ES-I3 (cell line): Measurements from ENCODE around the gene TMEM38B.
A peak's percentile ranks its signal among the peaks of the same experiment; 100 is the strongest.
"Not testable (repeated sequence)": the region's sequence is repeated elsewhere in the genome, so short reads cannot be mapped to it uniquely, and the experiment has no call there.

Experiments used
- H3K36me3 ChIP-seq: 2 replicates; pipeline ENCODE4 v1.6.1; 2013; ENCODE audit warnings: mild to moderate bottlenecking, low read length, control low read depth, moderate library complexity; ENCODE audit not compliant: insufficient read depth
- H3K4me1 ChIP-seq: 2 replicates; pipeline ENCODE4 v1.6.1; 2013; ENCODE audit warnings: mild to moderate bottlenecking, control low read depth, low read length; ENCODE audit not compliant: insufficient read depth
- H3K9ac ChIP-seq: 2 replicates; pipeline ENCODE4 v1.6.1; 2013; ENCODE audit warnings: low read depth, mild to moderate bottlenecking, low read length, moderate library complexity
- H3K9me3 ChIP-seq: 2 replicates; pipeline ENCODE4 v1.6.1; 2013; ENCODE audit warnings: mild to moderate bottlenecking, low read length, moderate library complexity; ENCODE audit not compliant: control insufficient read depth, insufficient read depth

The TMEM38B gene

DNA sequence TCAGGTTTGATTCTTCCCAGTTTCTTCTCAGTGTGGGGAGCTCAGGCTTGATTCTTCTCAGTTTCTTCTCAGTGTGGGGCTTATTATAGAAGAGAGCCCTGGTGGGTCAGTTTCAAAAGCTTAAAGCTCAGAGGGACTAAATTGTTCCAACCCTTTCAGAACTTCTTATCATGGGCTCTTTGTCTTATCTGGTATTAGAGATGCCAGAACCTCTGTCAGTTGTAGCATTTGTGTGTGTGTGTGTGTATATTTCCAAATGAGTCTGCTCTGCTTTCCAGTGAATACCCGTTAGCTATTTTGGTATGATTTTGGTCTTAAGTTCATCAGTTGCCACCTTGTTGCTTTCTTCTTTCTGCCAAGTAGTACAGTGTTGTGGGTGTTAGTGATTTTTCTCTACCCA is 21.8 kb downstream of the TMEM38B start:
- Histone ChIP-seq H3K9ac (no peak overlapping the region), H3K9me3 (no peaks in the 10 kb centered on the region), H3K4me1 (no peaks in the 10 kb centered on the region), H3K36me3 (no peaks in the 10 kb centered on the region)

DNA sequence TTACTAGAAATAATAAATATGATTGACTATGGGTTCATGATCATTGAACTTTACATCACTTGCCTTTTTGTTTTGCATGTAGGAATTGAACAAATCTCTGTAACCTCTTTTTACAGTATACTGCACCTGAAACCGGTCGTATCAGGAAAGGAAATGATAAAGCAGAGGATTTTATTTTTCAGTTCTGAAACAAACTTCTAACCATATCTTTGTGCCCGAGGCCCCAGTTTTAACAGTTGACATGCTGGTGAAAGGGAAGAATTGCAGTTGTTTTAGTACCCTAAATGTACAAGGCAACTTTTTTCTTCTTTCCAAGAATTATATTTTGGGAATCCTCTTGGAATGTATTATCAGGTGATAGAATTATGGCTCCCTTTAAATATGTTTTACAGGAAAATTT is 27.8 kb downstream of the TMEM38B start:
- Histone ChIP-seq H3K4me1 (no peaks in the 10 kb centered on the region), H3K9ac (no peak overlapping the region), H3K9me3 (no peaks in the 10 kb centered on the region), H3K36me3 (no peaks in the 10 kb centered on the region)

DNA sequence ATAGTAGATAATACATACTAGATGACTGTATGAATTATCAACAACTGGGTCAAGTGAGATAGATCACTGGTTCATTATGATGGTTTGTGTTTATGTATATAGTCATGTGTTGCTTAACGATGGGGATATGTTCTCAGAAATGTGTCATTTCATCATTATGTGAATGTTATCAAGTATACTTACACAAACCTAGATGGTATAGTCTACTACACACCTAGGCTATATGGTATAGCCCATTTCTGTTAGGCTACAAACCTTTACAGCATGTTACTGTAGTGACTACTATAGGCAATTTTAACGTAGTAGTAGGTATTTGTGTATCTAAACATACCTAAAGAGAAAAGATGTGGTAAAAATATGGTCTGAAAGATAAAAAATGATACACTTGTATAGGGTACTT is 31.0 kb downstream of the TMEM38B start:
- no peak overlapping the region for H3K9ac ChIP-seq
- no peaks in the 10 kb centered on the region for H3K4me1 ChIP-seq
- no peaks in the 10 kb centered on the region for H3K36me3 ChIP-seq
- no peaks in the 10 kb centered on the region for H3K9me3 ChIP-seq

DNA sequence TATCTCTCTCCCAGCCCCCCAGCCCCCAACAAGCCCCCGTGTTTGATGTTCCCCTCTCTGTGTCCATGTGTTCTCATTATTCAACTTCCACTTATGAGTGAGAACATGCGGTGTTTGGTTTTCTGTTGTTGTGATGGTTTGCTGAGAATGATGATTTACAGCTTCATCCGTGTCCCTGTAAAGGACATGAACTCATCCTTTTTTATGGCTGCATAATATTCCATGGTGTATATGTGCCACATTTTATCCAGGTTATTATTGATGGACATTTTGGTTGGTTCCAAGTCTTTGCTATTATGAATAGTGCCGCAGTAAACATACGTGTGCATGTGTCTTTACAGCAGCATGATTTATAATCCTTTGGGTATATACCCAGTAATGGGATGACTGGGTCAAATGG is 33.9 kb downstream of the TMEM38B start:
- not testable (repeated sequence) for H3K9me3 ChIP-seq, H3K4me1 ChIP-seq, H3K36me3 ChIP-seq, H3K9ac ChIP-seq

GRCh38 chr9:105731420-105731819 is 37.1 kb downstream of the TMEM38B start:
- peaks cover 14% of the 10 kb centered on the region; the same call in 1 of the 2 replicates for H3K9me3 ChIP-seq
- not testable (repeated sequence) for H3K4me1 ChIP-seq, H3K9ac ChIP-seq, H3K36me3 ChIP-seq

GRCh38 chr9:105735366-105735765 is 41.0 kb downstream of the TMEM38B start:
- Histone ChIP-seq H3K36me3 (no peaks in the 10 kb centered on the region), H3K4me1 (no peaks in the 10 kb centered on the region), H3K9me3 (peaks cover 14% of the 10 kb centered on the region; the same call in 1 of the 2 replicates), H3K9ac (no peak overlapping the region)

GRCh38 chr9:105737205-105737604 is 42.9 kb downstream of the TMEM38B start:
- no peak overlapping the region for H3K9ac ChIP-seq
- no peaks in the 10 kb centered on the region for H3K4me1 ChIP-seq
- peaks cover 14% of the 10 kb centered on the region; the same call in 1 of the 2 replicates for H3K9me3 ChIP-seq
- H3K36me3 ChIP-seq: no peaks in the 10 kb centered on the region

- Histone ChIP-seq H3K4me1 (no peaks in the 10 kb centered on the region), H3K9ac (no peak overlapping the region), H3K36me3 (no peaks in the 10 kb centered on the region), H3K9me3 (no peaks in the 10 kb centered on the region)
Measured at GRCh38 chr9:105742088-105742487, 47.7 kb downstream of the TMEM38B start.

- H3K4me1 ChIP-seq, H3K9me3 ChIP-seq, H3K36me3 ChIP-seq, H3K9ac ChIP-seq: not testable (repeated sequence)
Measured at GRCh38 chr9:105747325-105747724, 53.0 kb downstream of the TMEM38B start.

- Histone ChIP-seq H3K9me3 (no peaks in the 10 kb centered on the region; the same call in 1 of the 2 replicates), H3K36me3 (no peaks in the 10 kb centered on the region), H3K4me1 (no peaks in the 10 kb centered on the region), H3K9ac (no peak overlapping the region)
Measured at GRCh38 chr9:105751761-105752160, 57.4 kb downstream of the TMEM38B start.

- Histone ChIP-seq H3K9ac (no peak overlapping the region), H3K9me3 (no peaks in the 10 kb centered on the region; the same call in 1 of the 2 replicates), H3K4me1 (no peaks in the 10 kb centered on the region), H3K36me3 (no peaks in the 10 kb centered on the region)
Measured at GRCh38 chr9:105757496-105758251, 63.3 kb downstream of the TMEM38B start.

DNA sequence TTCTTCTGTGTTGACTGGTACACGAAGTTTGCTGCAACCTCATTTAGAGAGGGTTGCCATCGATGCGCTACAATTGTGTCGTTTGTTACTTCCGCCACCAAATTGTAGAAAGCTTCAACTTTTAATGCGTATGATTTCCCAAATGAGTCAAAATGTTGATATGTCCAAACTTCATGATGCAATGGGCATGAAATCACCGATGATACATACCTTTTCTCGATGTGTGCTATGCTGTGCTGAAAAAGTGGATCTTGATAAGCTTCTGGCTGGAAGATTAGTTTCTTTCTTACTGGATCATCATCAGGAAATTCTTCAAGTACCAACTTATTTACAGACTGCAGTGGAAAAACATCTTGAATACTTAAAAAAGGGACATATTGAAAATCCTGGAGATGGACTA is 65.7 kb downstream of the TMEM38B start:
- Histone ChIP-seq H3K4me1 (no peaks in the 10 kb centered on the region), H3K36me3 (no peaks in the 10 kb centered on the region), H3K9ac (no peak overlapping the region), H3K9me3 (no peaks in the 10 kb centered on the region; the same call in 1 of the 2 replicates)

DNA sequence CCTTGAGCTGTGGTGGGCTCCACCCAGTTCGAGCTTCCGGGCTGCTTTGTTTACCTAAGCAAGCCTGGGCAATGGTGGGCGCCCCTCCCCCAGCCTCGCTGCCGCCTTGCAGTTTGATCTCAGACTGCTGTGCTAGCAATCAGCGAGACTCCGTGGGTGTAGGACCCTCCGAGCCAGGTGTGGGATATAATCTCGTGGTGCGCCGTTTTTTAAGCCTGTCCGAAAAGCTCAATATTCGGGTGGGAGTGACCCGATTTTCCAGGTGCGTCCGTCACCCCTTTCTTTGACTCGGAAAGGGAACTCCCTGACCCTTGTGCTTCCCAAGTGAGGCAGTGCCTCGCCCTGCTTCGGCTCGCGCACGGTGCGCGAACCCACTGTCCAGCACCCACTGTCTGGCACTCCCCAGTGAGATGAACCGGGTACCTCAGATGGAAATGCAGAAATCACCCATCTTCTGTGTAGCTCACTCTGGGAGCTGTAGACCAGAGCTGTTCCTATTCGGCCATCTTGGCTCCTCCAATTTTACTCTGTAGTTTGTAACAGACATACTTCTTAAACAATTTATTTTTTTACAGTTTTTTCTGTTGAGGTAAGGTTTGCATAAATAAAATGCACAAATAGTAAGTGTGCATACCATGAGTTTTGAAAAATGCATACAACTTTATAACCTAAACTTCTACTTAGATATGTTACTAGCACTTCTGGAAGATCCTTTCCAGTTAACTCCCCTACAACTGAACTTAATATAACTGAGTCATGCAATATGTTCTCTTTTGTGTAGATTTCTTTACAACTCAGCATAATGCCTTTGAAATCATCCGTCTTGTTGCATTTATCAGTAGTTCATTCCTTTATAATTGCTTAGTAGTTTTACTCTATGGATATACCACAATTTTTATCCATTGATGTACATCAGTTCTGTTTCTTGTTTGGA is 88.5 kb downstream of the TMEM38B start:
- H3K9ac ChIP-seq: peak overlapping the region; percentile 81
- H3K36me3 ChIP-seq, H3K4me1 ChIP-seq, H3K9me3 ChIP-seq: not testable (repeated sequence)

- H3K9ac ChIP-seq: peak overlapping the region; percentile 81; the same call in 1 of the 2 replicates
- not testable (repeated sequence) for H3K4me1 ChIP-seq, H3K36me3 ChIP-seq, H3K9me3 ChIP-seq
Measured at GRCh38 chr9:105783495-105783872, 89.1 kb downstream of the TMEM38B start.

GRCh38 chr9:105786796-105787195 is 92.5 kb downstream of the TMEM38B start:
- H3K36me3 ChIP-seq, H3K9ac ChIP-seq, H3K9me3 ChIP-seq, H3K4me1 ChIP-seq: not testable (repeated sequence)
